Measurements from ENCODE around the gene ALG1. TPM values are rescaled to one million over a fixed set of nuclear protein-coding genes. Genes with fewer than 3 reads are reported as not detected.

Gene ALG1
- total and polyA plus RNA-seq, 2 of the 13 experiments (the other 11 are each of a cell fraction or from before 2014, with no cell fraction given), result 43.3 to 75.6 TPM

DNA sequence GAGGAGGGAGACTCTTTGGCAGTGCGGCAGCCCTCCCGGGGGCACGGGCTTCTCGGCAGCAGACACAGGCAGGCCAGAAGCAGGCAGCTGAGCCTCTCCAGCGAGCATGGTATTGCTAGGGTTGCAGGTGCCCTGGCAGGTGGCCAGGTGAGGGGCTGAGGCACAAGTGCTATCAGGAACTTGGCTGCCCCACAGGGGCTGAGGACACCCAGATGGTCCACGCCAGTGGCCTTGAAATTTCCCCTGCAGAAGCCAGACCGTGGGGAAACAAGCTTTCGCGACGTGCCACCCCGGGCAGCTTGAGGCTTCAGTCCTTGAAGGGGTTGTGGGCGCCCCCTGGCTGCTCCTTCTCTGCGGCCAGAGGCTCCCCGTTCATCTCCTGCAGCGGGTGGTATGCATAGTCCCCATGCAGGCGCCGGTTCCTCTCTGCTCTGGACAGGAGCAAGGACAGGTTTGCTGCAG is 46.4 kb upstream of the ALG1 start (continued):
- TF ChIP-seq, protein P1, sequence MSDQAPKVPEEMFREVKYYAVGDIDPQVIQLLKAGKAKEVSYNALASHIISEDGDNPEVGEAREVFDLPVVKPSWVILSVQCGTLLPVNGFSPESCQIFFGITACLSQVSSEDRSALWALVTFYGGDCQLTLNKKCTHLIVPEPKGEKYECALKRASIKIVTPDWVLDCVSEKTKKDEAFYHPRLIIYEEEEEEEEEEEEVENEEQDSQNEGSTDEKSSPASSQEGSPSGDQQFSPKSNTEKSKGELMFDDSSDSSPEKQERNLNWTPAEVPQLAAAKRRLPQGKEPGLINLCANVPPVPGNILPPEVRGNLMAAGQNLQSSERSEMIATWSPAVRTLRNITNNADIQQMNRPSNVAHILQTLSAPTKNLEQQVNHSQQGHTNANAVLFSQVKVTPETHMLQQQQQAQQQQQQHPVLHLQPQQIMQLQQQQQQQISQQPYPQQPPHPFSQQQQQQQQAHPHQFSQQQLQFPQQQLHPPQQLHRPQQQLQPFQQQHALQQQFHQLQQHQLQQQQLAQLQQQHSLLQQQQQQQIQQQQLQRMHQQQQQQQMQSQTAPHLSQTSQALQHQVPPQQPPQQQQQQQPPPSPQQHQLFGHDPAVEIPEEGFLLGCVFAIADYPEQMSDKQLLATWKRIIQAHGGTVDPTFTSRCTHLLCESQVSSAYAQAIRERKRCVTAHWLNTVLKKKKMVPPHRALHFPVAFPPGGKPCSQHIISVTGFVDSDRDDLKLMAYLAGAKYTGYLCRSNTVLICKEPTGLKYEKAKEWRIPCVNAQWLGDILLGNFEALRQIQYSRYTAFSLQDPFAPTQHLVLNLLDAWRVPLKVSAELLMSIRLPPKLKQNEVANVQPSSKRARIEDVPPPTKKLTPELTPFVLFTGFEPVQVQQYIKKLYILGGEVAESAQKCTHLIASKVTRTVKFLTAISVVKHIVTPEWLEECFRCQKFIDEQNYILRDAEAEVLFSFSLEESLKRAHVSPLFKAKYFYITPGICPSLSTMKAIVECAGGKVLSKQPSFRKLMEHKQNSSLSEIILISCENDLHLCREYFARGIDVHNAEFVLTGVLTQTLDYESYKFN (CRISPR knock-in tag; conservative IDR thresholded peaks at IDR 0.05), result no peak
- TF ChIP-seq ZNF337 (CRISPR knock-in tag; IDR thresholded peaks at IDR 0.05; ENCODE audit: borderline replicate concordance, low read depth) (no peak), ESRRA (CRISPR knock-in tag; IDR thresholded peaks at IDR 0.05; ENCODE audit: low read depth) (no peak), ZNF24 (IDR thresholded peaks at IDR 0.05) (no peak), ZEB1 (IDR thresholded peaks at IDR 0.05; ENCODE audit: insufficient replicate concordance, low read depth) (no peak), EHMT2 (IDR thresholded peaks at IDR 0.05; ENCODE audit: borderline replicate concordance, low read depth, low read length) (no peak), HCFC1 (IDR thresholded peaks at IDR 0.05; ENCODE audit: low read depth, low read length) (no peak), ZSCAN12 (CRISPR knock-in tag; IDR thresholded peaks at IDR 0.05) (no peak), SRSF4 (IDR thresholded peaks at IDR 0.05; ENCODE audit: low read depth, low read length, poor library complexity, severe bottlenecking) (no peak), YY1 (IDR thresholded peaks at IDR 0.05; ENCODE audit: insufficient read depth, insufficient replicate concordance, low read depth, low read length) (no peak), HOXA5 (CRISPR knock-in tag; IDR thresholded peaks at IDR 0.05) (no peak), ARNT (IDR thresholded peaks at IDR 0.05) (no peak), ZNF557 (CRISPR knock-in tag; IDR thresholded peaks at IDR 0.05) (no peak), ZNF761 (CRISPR knock-in tag; conservative IDR thresholded peaks at IDR 0.05) (no peak), SMAD1 (CRISPR knock-in tag; IDR thresholded peaks at IDR 0.05; ENCODE audit: borderline replicate concordance, low read depth) (no peak), CHCHD3 (CRISPR knock-in tag; IDR thresholded peaks at IDR 0.05) (no peak), GPN1 (CRISPR knock-in tag; IDR thresholded peaks at IDR 0.05; ENCODE audit: borderline replicate concordance) (no peak)
- TF ChIP-seq, protein P2, sequence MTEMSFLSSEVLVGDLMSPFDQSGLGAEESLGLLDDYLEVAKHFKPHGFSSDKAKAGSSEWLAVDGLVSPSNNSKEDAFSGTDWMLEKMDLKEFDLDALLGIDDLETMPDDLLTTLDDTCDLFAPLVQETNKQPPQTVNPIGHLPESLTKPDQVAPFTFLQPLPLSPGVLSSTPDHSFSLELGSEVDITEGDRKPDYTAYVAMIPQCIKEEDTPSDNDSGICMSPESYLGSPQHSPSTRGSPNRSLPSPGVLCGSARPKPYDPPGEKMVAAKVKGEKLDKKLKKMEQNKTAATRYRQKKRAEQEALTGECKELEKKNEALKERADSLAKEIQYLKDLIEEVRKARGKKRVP (CRISPR knock-in tag; IDR thresholded peaks at IDR 0.05), result no peak
- TF ChIP-seq, protein P3, sequence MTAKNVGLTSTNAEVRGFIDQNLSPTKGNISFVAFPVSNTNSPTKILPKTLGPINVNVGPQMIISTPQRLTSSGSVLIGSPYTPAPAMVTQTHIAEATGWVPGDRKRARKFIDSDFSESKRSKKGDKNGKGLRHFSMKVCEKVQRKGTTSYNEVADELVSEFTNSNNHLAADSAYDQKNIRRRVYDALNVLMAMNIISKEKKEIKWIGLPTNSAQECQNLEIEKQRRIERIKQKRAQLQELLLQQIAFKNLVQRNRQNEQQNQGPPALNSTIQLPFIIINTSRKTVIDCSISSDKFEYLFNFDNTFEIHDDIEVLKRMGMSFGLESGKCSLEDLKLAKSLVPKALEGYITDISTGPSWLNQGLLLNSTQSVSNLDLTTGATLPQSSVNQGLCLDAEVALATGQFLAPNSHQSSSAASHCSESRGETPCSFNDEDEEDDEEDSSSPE (CRISPR knock-in tag; IDR thresholded peaks at IDR 0.05), result no peak
- TF ChIP-seq, protein P4, sequence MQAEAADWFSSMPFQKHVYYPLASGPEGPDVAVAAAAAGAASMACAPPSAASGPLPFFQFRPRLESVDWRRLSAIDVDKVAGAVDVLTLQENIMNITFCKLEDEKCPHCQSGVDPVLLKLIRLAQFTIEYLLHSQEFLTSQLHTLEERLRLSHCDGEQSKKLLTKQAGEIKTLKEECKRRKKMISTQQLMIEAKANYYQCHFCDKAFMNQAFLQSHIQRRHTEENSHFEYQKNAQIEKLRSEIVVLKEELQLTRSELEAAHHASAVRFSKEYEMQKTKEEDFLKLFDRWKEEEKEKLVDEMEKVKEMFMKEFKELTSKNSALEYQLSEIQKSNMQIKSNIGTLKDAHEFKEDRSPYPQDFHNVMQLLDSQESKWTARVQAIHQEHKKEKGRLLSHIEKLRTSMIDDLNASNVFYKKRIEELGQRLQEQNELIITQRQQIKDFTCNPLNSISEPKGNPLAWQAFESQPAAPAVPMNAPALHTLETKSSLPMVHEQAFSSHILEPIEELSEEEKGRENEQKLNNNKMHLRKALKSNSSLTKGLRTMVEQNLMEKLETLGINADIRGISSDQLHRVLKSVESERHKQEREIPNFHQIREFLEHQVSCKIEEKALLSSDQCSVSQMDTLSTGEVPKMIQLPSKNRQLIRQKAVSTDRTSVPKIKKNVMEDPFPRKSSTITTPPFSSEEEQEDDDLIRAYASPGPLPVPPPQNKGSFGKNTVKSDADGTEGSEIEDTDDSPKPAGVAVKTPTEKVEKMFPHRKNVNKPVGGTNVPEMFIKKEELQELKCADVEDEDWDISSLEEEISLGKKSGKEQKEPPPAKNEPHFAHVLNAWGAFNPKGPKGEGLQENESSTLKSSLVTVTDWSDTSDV (CRISPR knock-in tag; IDR thresholded peaks at IDR 0.05), result no peak
- TF ChIP-seq, protein P5, sequence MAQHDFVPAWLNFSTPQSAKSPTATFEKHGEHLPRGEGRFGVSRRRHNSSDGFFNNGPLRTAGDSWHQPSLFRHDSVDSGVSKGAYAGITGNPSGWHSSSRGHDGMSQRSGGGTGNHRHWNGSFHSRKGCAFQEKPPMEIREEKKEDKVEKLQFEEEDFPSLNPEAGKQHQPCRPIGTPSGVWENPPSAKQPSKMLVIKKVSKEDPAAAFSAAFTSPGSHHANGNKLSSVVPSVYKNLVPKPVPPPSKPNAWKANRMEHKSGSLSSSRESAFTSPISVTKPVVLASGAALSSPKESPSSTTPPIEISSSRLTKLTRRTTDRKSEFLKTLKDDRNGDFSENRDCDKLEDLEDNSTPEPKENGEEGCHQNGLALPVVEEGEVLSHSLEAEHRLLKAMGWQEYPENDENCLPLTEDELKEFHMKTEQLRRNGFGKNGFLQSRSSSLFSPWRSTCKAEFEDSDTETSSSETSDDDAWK (CRISPR knock-in tag; IDR thresholded peaks at IDR 0.05), result no peak
